GM12878 (cell line): ENCODE data around the gene RGSL1. TPM values are rescaled to one million over a fixed set of nuclear protein-coding genes. Genes with fewer than 3 reads are reported as not detected.

ENCODE experiments used
- ATAC-seq: fragments of 200-7000 bp; cut with Tn5 transposase; 3 replicates; pipeline ENCODE4 v1.9.1; 2020; ENCODE audit warnings: mild to moderate bottlenecking, moderate library complexity
- BruUV-seq: library from RNA; stranded (reverse); fragments of 400-500 nt; replicated peaks from 2 replicates; lab custom pipeline; 2021; lab: Mats Ljungman, UMichigan
- CTCF ChIA-PET: fragments of 300-600 bp; sonication (Branson Sonifier 250); formaldehyde crosslinking; extraction: SDS; loops from one replicate; lab custom pipeline; 2021; ENCODE audit warnings: inconsistent platforms; lab: Yijun Ruan, JAX
- POLR2A ChIA-PET: fragments of 350-600 bp; formaldehyde crosslinking; extraction: SDS; loops from one replicate; lab custom pipeline; 2021; ENCODE audit warnings: inconsistent platforms; lab: Charles Lee
- RAD21 ChIA-PET: fragments of 300-600 bp; sonication (Branson Sonifier 250); formaldehyde crosslinking; loops from one replicate; lab custom pipeline; 2023; ENCODE audit warnings: antibody characterized with exemption; ENCODE audit not compliant: unreplicated experiment; lab: Charles Lee
- SMC1A ChIA-PET: fragments of 300-600 bp; sonication (Branson Sonifier 250); formaldehyde crosslinking; loops from one replicate; lab custom pipeline; 2023; ENCODE audit not compliant: unreplicated experiment, uncharacterized antibody; lab: Charles Lee
- DNase-seq: peaks from one replicate; pipeline ENCODE4 v3.0.0-alpha.2; 2011; ENCODE audit warnings: low read depth, low spot score
- FAIRE-seq: peaks from 3 replicates; lab custom pipeline; 2011; peaks lifted over from hg19 to GRCh38; lab: Jason Lieb, UNC
- H2AFZ ChIP-seq: 2 replicates; pipeline ENCODE4 v1.6.0; 2011; ENCODE audit warnings: low read depth, low read length, control low read depth; ENCODE audit not compliant: control insufficient read depth
- H3K27ac ChIP-seq: 2 replicates; pipeline ENCODE4 v1.5.1; 2011; ENCODE audit warnings: control low read depth; ENCODE audit not compliant: control insufficient read depth, insufficient read depth
- H3K27me3 ChIP-seq, 2 experiments: replicated peaks in 1 of 2; 2 replicates each; pipeline versions ENCODE4 v1.6.0 to v1.6.1; 2011; ENCODE audit warnings: low read length in 1 of 2; ENCODE audit not compliant: control insufficient read depth in 2 of 2, insufficient read depth in 2 of 2
- H3K36me3 ChIP-seq, 2 experiments: 2 replicates each; pipeline ENCODE4 v1.5.1; 2011; ENCODE audit warnings: low read length in 1 of 2; ENCODE audit not compliant: control insufficient read depth in 2 of 2, insufficient read depth in 2 of 2
- H3K4me1 ChIP-seq: 2 replicates; pipeline ENCODE4 v1.6.1; 2011; ENCODE audit warnings: mild to moderate bottlenecking, low read length, moderate library complexity, mixed read lengths; ENCODE audit not compliant: control insufficient read depth, insufficient read depth
- H3K4me2 ChIP-seq: 2 replicates; pipeline ENCODE4 v1.6.0; 2011; ENCODE audit warnings: control low read depth; ENCODE audit not compliant: control insufficient read depth, insufficient read depth
- H3K4me3 ChIP-seq: fragments of 200-600 bp; sonication (generic); 2 replicates; pipeline ENCODE4 v1.5.1; 2016
- H3K79me2 ChIP-seq: 2 replicates; pipeline ENCODE4 v1.6.0; 2011; ENCODE audit warnings: low read length; ENCODE audit not compliant: control insufficient read depth, insufficient read depth
- H3K9ac ChIP-seq: 2 replicates; pipeline ENCODE4 v1.8.0; 2011; ENCODE audit warnings: low read length, control low read depth, mixed read lengths; ENCODE audit not compliant: control insufficient read depth, insufficient read depth
- H3K9me3 ChIP-seq: replicated peaks from 3 replicates; pipeline ENCODE4 v1.5.1; 2011; ENCODE audit warnings: mild to moderate bottlenecking, low read length; ENCODE audit not compliant: control insufficient read depth, insufficient read depth
- H4K20me1 ChIP-seq: 2 replicates; pipeline ENCODE4 v1.6.0; 2011; ENCODE audit not compliant: control insufficient read depth, insufficient read depth
- ATF7 ChIP-seq: fragments of 450-650 bp; IDR thresholded peaks from 2 replicates; pipeline ENCODE4 v1.6.1; 2016; ENCODE audit warnings: low read depth, mild to moderate bottlenecking
- EED ChIP-seq: sonication (generic); IDR thresholded peaks from 2 replicates; pipeline ENCODE4 v1.6.1; 2016; ENCODE audit warnings: antibody characterized with exemption, low read depth
- EP300 ChIP-seq, 2 experiments: fragments of 150-350 bp in 1 of 2; IDR thresholded peaks; 2 replicates each; pipeline ENCODE4 v1.6.1; 2011 to 2012; ENCODE audit warnings: low read depth in 2 of 2, low read length in 2 of 2, borderline replicate concordance in 1 of 2, improper control_type of control experiment in 1 of 2, inconsistent platforms in 1 of 2; ENCODE audit not compliant: control insufficient read depth in 1 of 2
- FOXK2 ChIP-seq: fragments of 450-650 bp; IDR thresholded peaks from 2 replicates; pipeline ENCODE4 v1.6.1; 2017; ENCODE audit warnings: mild to moderate bottlenecking, moderate library complexity
- KAT2A ChIP-seq: conservative IDR thresholded peaks from 2 replicates; pipeline ENCODE4 v1.6.1; 2011; ENCODE audit warnings: low read depth, low read length; ENCODE audit not compliant: control insufficient read depth
- MYB ChIP-seq: fragments of 150-350 bp; IDR thresholded peaks from 2 replicates; pipeline ENCODE4 v1.6.1; 2014; ENCODE audit warnings: mild to moderate bottlenecking, low read depth, low read length, borderline replicate concordance
- MYC ChIP-seq: IDR thresholded peaks from 2 replicates; pipeline ENCODE4 v1.6.1; 2011; ENCODE audit warnings: mild to moderate bottlenecking, low read length, moderate library complexity, inconsistent platforms; ENCODE audit not compliant: insufficient read depth, insufficient replicate concordance, insufficient read length, severe bottlenecking
- PAX5 ChIP-seq: IDR thresholded peaks from 2 replicates; pipeline ENCODE4 v1.6.1; 2011; ENCODE audit warnings: low read depth, low read length, borderline replicate concordance
- PAX8 ChIP-seq: fragments of 450-650 bp; IDR thresholded peaks from 2 replicates; pipeline ENCODE4 v1.6.1; 2017; ENCODE audit warnings: mild to moderate bottlenecking, moderate library complexity
- POU2F2 ChIP-seq: IDR thresholded peaks from 3 replicates; pipeline ENCODE4 v1.6.1; 2011; ENCODE audit warnings: low read depth, mild to moderate bottlenecking, low read length, borderline replicate concordance
- RAD21 ChIP-seq: IDR thresholded peaks from 2 replicates; pipeline ENCODE4 v1.6.1; 2011; ENCODE audit warnings: mild to moderate bottlenecking, low read depth, low read length, moderate library complexity; ENCODE audit not compliant: insufficient read depth
- RBBP5 ChIP-seq: fragments of 200-600 bp; sonication (generic); conservative IDR thresholded peaks from 2 replicates; pipeline ENCODE4 v1.6.1; 2016
- RFX5 ChIP-seq: IDR thresholded peaks from 2 replicates; pipeline ENCODE4 v1.6.1; 2011; ENCODE audit warnings: low read depth, low read length, improper control_type of control experiment
- SIN3A ChIP-seq: IDR thresholded peaks from 2 replicates; pipeline ENCODE4 v1.6.1; 2012; ENCODE audit warnings: low read depth, low read length, improper control_type of control experiment
- SRF ChIP-seq, 2 experiments: IDR thresholded peaks; 2 replicates each; pipeline ENCODE4 v1.6.1; 2011; ENCODE audit warnings: low read depth in 2 of 2, low read length in 2 of 2, mild to moderate bottlenecking in 1 of 2, moderate library complexity in 1 of 2
- ZNF384 ChIP-seq: IDR thresholded peaks from 2 replicates; pipeline ENCODE4 v1.6.1; 2012; ENCODE audit warnings: low read depth, mild to moderate bottlenecking, low read length, improper control_type of control experiment, borderline replicate concordance
- ZZZ3 ChIP-seq: IDR thresholded peaks from 2 replicates; pipeline ENCODE4 v1.6.1; 2011; ENCODE audit warnings: low read depth; ENCODE audit not compliant: control insufficient read depth, insufficient read length
- in situ Hi-C: fragments of 300-500 bp; cut with MboI; formaldehyde crosslinking; loops from 9 replicates; pipeline ENCODE4 v1.14.3; 2018; ENCODE audit warnings: mixed read lengths
- intact Hi-C: fragments of 100-400 bp; cut with micrococcal nuclease; formaldehyde crosslinking; loops from one replicate; pipeline ENCODE4 v1.14.2; 2022; ENCODE audit not compliant: unreplicated experiment
- polyA plus RNA-seq, 11 experiments: library from polyadenylated mRNA; depleted of rRNA in 4 of 11; unstranded in 6 of 11; stranded (reverse) in 5 of 11; fragments of >200 nt; fragmentation: Nextera tagmentation in 4 of 11; fragmentation: Illumina TruSeq in 1 of 11; extraction: Ambion mirVana in 4 of 11; extraction: Trizol in 1 of 11; gene quantifications; 1 replicate in 1 of 11; 2 replicates in 10 of 11; pipeline versions ENCODE4 v1.2.1 to v1.2.3, GENCODE V29; 2011 to 2016; ENCODE audit warnings: inconsistent platforms in 2 of 11, missing spikeins in 2 of 11, low read depth in 1 of 11
- total RNA-seq, 4 experiments: library from RNA; depleted of rRNA in 3 of 4; stranded (reverse); fragments of >200 nt in 3 of 4; fragmentation: Illumina TruSeq in 1 of 4; extraction: Trizol in 1 of 4; gene quantifications; 2 replicates each; pipeline versions ENCODE4 v1.2.1 to v1.2.3, GENCODE V29; 2013 to 2021
- TF ChIP-seq, protein P1 (sequence below): fragments of 450-650 bp; IDR thresholded peaks from 2 replicates; pipeline ENCODE4 v1.6.1; 2018; ENCODE audit warnings: borderline replicate concordance, mild to moderate bottlenecking; ENCODE audit not compliant: partially characterized antibody
- TF ChIP-seq, protein P2 (sequence below), 3 experiments: IDR thresholded peaks in 2 of 3; conservative IDR thresholded peaks in 1 of 3; 2 replicates each; pipeline ENCODE4 v1.5.1; 2011; ENCODE audit warnings: low read depth in 3 of 3, low read length in 3 of 3, mild to moderate bottlenecking in 3 of 3, control low read depth in 2 of 3, moderate library complexity in 2 of 3, inconsistent platforms in 1 of 3, mixed read lengths in 1 of 3; ENCODE audit not compliant: control insufficient read depth in 2 of 3, insufficient read depth in 1 of 3; ENCODE audit errors: extremely low read depth in 1 of 3

Gene RGSL1
- total and polyA plus RNA-seq, 10 of the 15 experiments (the other 5 are each of a cell fraction or from before 2014, with no cell fraction given): 0.05 to 0.28 (median 0.27) TPM; not detected in 5

DNA sequence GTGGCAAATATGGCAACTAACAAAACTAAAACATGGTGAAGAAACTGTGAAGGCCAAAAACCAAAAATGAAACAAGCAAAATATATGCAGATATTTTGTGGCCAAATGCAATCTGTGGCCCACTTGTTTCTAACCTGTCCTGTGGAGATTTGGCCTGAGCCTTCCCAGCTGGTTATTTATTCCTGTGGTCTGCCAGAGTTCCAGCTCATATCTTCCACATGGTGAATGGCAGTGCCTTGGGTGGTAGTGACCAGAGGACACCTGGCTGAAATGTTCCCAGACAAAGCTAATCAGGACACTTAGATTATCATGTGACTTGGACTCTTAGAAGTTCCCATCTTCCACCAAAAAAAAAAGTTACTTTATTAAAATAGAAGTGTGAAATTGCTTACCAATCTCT, 99.4 kb downstream of the RGSL1 start:
- Histone ChIP-seq H3K9ac (no peak overlapping the region), H2AFZ (no peak overlapping the region), H3K4me3 (no peak overlapping the region), H3K4me2 (no peak overlapping the region), H3K4me1 (no peaks in the 10 kb centered on the region), H3K9me3 (no peaks in the 10 kb centered on the region; the same call in 2 of the 3 replicates), H3K27me3 (no peaks in the 10 kb centered on the region), H4K20me1 (no peaks in the 10 kb centered on the region), H3K36me3 (no peaks in the 10 kb centered on the region), H3K79me2 (no peaks in the 10 kb centered on the region), H3K27ac (no peak overlapping the region)
- ChIA-PET CTCF (interaction anchor here (0.9 kb wide), 1 partner anchor 51 kb away, joined by 3 read pairs; no protein-coding TSS in a partner anchor), SMC1A (no interaction called here), POLR2A (no interaction called here), RAD21 (no interaction called here)
- intact Hi-C loops (no loop called here), in situ Hi-C loops (no loop called here)
- ATAC-seq (no peak), DNase-seq (no peak), FAIRE-seq (no peak)
- BruUV-seq: no TSS peak
- TF ChIP-seq POU2F2: no peak
- no peak for TF ChIP-seq RAD21
- TF ChIP-seq ZZZ3: no peak
- TF ChIP-seq SIN3A: no peak
- TF ChIP-seq MYC: no peak
- TF ChIP-seq PAX5: no peak
- TF ChIP-seq, protein P1, sequence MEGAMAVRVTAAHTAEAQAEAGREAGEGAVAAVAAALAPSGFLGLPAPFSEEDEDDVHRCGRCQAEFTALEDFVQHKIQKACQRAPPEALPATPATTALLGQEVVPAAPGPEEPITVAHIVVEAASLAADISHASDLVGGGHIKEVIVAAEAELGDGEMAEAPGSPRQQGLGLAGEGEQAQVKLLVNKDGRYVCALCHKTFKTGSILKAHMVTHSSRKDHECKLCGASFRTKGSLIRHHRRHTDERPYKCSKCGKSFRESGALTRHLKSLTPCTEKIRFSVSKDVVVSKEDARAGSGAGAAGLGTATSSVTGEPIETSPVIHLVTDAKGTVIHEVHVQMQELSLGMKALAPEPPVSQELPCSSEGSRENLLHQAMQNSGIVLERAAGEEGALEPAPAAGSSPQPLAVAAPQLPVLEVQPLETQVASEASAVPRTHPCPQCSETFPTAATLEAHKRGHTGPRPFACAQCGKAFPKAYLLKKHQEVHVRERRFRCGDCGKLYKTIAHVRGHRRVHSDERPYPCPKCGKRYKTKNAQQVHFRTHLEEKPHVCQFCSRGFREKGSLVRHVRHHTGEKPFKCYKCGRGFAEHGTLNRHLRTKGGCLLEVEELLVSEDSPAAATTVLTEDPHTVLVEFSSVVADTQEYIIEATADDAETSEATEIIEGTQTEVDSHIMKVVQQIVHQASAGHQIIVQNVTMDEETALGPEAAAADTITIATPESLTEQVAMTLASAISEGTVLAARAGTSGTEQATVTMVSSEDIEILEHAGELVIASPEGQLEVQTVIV: no peak
- no peak for TF ChIP-seq PAX8
- no peak for TF ChIP-seq KAT2A
- no peak for TF ChIP-seq ZNF384
- TF ChIP-seq ATF7: no peak
- no peak for TF ChIP-seq EP300 (IDR thresholded peaks at IDR 0.05; ENCODE audit: borderline replicate concordance in 1 of 2, control insufficient read depth in 1 of 2, low read depth in 2 of 2, low read length in 2 of 2)
- TF ChIP-seq EED: no peak
- no peak for TF ChIP-seq RBBP5
- no peak for TF ChIP-seq SRF (IDR thresholded peaks at IDR 0.05; ENCODE audit: low read depth in 2 of 2, low read length in 2 of 2)
- no peak for TF ChIP-seq FOXK2
- no peak for TF ChIP-seq RFX5
- TF ChIP-seq MYB: no peak
- TF ChIP-seq, protein P2, sequence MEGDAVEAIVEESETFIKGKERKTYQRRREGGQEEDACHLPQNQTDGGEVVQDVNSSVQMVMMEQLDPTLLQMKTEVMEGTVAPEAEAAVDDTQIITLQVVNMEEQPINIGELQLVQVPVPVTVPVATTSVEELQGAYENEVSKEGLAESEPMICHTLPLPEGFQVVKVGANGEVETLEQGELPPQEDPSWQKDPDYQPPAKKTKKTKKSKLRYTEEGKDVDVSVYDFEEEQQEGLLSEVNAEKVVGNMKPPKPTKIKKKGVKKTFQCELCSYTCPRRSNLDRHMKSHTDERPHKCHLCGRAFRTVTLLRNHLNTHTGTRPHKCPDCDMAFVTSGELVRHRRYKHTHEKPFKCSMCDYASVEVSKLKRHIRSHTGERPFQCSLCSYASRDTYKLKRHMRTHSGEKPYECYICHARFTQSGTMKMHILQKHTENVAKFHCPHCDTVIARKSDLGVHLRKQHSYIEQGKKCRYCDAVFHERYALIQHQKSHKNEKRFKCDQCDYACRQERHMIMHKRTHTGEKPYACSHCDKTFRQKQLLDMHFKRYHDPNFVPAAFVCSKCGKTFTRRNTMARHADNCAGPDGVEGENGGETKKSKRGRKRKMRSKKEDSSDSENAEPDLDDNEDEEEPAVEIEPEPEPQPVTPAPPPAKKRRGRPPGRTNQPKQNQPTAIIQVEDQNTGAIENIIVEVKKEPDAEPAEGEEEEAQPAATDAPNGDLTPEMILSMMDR (IDR thresholded peaks at IDR 0.05 in 2 of 3, conservative IDR thresholded peaks at IDR 0.05 in 1 of 3; ENCODE audit: control insufficient read depth in 2 of 3, extremely low read depth in 1 of 3, insufficient read depth in 1 of 3, low read depth in 3 of 3, low read length in 3 of 3): no peak
